ENCODE data around the gene APBA1.

Gene APBA1

DNA sequence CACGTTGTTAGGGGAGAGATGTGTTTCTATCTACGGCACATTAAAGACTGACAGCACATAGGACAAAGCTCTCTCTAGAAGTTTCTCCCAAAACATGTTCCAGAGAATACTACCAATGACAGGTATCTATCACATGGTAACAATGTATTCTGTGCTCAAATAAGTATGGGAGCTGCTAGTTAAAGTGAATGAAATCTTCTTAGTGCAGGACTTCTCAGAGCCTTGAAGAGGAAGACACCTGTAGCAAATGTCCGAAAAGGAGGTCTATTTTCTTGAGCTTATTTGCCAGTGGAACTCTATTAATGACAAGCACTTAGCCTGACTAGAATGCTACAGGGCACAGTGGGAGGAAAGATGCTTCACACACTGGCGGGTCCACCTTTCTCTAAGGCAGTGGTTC, 209.8 kb downstream of the APBA1 start:
- TF ChIP-seq, protein P1, sequence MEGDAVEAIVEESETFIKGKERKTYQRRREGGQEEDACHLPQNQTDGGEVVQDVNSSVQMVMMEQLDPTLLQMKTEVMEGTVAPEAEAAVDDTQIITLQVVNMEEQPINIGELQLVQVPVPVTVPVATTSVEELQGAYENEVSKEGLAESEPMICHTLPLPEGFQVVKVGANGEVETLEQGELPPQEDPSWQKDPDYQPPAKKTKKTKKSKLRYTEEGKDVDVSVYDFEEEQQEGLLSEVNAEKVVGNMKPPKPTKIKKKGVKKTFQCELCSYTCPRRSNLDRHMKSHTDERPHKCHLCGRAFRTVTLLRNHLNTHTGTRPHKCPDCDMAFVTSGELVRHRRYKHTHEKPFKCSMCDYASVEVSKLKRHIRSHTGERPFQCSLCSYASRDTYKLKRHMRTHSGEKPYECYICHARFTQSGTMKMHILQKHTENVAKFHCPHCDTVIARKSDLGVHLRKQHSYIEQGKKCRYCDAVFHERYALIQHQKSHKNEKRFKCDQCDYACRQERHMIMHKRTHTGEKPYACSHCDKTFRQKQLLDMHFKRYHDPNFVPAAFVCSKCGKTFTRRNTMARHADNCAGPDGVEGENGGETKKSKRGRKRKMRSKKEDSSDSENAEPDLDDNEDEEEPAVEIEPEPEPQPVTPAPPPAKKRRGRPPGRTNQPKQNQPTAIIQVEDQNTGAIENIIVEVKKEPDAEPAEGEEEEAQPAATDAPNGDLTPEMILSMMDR (conservative IDR thresholded peaks at IDR 0.05; ENCODE audit: control insufficient read depth, insufficient read depth, low read depth, low read length), result no peak
- DNase-seq (ENCODE audit: low read depth), result no peak
- H3K4me3 ChIP-seq (ENCODE audit: control insufficient read depth, low read depth, low read length), result no peak overlapping the region

GRCh38 chr9:69461103-69461887, 210.9 kb downstream of the APBA1 start:
- TF ChIP-seq, protein P1 (conservative IDR thresholded peaks at IDR 0.05; ENCODE audit: control insufficient read depth, insufficient read depth, low read depth, low read length), result no peak
- H3K4me3 ChIP-seq (ENCODE audit: control insufficient read depth, low read depth, low read length), result no peak overlapping the region
- DNase-seq (ENCODE audit: low read depth), result no peak

GRCh38 chr9:69460012-69460411, 212.2 kb downstream of the APBA1 start:
- TF ChIP-seq, protein P1 (conservative IDR thresholded peaks at IDR 0.05; ENCODE audit: control insufficient read depth, insufficient read depth, low read depth, low read length), result no peak
- H3K4me3 ChIP-seq (ENCODE audit: control insufficient read depth, low read depth, low read length), result no peak overlapping the region
- no peak for DNase-seq (ENCODE audit: low read depth)

- no peak for DNase-seq (ENCODE audit: low read depth)
- TF ChIP-seq, protein P1 (conservative IDR thresholded peaks at IDR 0.05; ENCODE audit: control insufficient read depth, insufficient read depth, low read depth, low read length), result no peak
- no peak overlapping the region for H3K4me3 ChIP-seq (ENCODE audit: control insufficient read depth, low read depth, low read length)
These were observed 214.0 kb downstream of the APBA1 start for GRCh38 chr9:69458176-69458575.

DNA sequence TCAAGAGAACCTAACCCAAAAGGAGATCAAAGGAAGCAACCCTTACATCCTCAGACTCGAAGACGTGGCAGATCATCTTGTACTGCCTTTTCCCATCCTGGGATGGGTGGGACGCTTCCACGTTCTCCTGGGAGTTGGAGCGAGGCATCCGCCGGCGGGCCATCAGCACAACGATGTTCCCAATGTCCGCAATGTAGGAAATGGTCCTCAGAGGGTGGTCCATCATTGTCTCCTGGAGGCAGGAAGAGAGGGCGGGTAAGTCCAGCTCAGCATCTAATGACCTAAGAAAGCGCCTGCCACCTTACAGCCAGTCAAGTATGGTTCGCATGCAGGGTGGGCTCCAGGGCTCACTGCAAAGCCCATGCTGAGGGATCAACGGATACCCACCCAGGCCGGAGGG, 216.0 kb downstream of the APBA1 start:
- H3K4me3 ChIP-seq (ENCODE audit: control insufficient read depth, low read depth, low read length), result no peak overlapping the region
- DNase-seq (ENCODE audit: low read depth), result no peak
- TF ChIP-seq, protein P1 (conservative IDR thresholded peaks at IDR 0.05; ENCODE audit: control insufficient read depth, insufficient read depth, low read depth, low read length), result no peak

DNA sequence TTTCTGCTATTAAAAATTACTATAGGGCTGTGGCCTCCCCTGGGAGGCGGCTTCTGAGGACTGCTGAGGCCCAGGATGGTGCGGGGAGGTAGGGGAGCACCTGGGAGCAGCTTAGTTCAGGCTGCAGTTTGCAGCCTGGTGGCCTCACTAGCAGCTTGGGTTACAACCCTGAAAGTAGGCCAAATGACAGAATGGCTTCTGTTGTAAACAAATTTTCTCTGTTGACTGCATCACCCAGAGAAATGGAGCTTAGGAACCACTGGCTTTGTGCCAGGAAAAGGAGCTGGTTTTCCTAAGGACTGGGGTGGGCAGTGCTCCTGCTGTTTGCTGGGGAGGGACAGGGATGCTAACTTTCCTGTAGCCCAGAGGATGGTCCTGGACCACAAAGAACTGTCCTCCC, 216.9 kb downstream of the APBA1 start:
- DNase-seq (ENCODE audit: low read depth), result no peak
- TF ChIP-seq, protein P1 (conservative IDR thresholded peaks at IDR 0.05; ENCODE audit: control insufficient read depth, insufficient read depth, low read depth, low read length), result no peak
- no peak overlapping the region for H3K4me3 ChIP-seq (ENCODE audit: control insufficient read depth, low read depth, low read length)
